Activated CD4-positive, alpha-beta T cell treated with anti-CD3 and anti-CD28 coated beads, Interleukin-2, Interleukin-4, amounts not matched to agents 100 ng/mL and 50 ng/mL, durations not matched to agents 16 hours and 8 hours (primary cell): ENCODE data around the gene ARHGAP9.

ENCODE experiments used
- DNase-seq: peaks from one replicate; pipeline ENCODE4 v3.0.0-alpha.2; 2020; ENCODE audit warnings: low spot score

ARHGAP9 gene

GRCh38 chr12:57472391-57472790 is 7.3 kb downstream of the ARHGAP9 start:
- DNase-seq, result no peak

GRCh38 chr12:57471661-57472060 is 8.0 kb downstream of the ARHGAP9 start:
- no peak for DNase-seq

- DNase-seq, result no peak
Observed at GRCh38 chr12:57470970-57471656, 8.6 kb downstream of the ARHGAP9 start.

GRCh38 chr12:57470286-57470969 is 9.2 kb downstream of the ARHGAP9 start:
- no peak for DNase-seq

- no peak for DNase-seq
Observed at GRCh38 chr12:57469296-57470164, 10.1 kb downstream of the ARHGAP9 start.

- DNase-seq, result no peak
Observed at GRCh38 chr12:57467915-57468314, 11.8 kb downstream of the ARHGAP9 start.

DNA sequence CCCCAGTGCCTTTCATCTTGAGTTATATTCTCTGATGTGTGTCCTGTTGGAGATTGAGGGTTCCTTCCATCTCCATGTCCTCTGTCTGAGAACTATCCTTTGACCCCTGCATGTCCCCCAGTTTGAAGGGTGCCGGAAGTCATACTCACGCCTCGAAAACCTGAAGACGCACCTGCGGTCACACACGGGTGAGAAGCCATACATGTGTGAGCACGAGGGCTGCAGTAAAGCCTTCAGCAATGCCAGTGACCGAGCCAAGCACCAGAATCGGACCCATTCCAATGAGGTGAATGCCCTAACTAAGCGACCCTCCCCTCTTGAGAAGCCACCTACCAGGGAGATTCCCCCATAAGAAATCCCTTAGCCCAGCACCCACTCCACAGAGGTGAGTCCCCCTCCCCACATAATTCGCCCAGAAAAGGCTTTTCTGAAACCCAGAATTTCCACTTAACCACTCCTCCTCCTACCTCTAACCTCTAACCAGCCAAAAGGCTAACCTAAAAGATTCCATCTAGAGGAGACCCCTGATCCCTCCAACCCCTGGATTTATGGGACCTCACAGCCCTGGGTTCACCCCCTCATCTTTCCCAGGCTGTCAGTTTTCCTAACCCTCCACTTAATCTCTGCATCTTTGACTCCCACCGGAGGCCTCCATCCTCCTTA is 12.3 kb downstream of the ARHGAP9 start:
- no peak for DNase-seq

GRCh38 chr12:57465747-57466505 is 13.7 kb downstream of the ARHGAP9 start:
- no peak for DNase-seq

GRCh38 chr12:57465030-57465746 is 14.5 kb downstream of the ARHGAP9 start:
- DNase-seq, result no peak

DNA sequence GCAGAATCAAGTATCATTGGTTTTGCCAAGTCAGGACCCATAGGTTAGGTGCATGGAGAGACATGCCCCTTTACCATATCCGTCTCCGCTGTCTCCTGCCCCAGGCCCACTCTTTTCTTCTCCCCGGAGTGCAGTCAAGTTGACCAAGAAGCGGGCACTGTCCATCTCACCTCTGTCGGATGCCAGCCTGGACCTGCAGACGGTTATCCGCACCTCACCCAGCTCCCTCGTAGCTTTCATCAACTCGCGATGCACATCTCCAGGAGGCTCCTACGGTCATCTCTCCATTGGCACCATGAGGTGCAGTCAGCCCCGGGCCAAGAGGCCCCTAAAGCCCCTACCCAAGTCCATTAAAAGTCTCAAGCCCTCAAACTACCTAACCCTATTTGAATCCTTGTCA is 15.1 kb downstream of the ARHGAP9 start:
- no peak for DNase-seq

- DNase-seq, result no peak
Observed at GRCh38 chr12:57462912-57463253, 16.8 kb downstream of the ARHGAP9 start.

DNA sequence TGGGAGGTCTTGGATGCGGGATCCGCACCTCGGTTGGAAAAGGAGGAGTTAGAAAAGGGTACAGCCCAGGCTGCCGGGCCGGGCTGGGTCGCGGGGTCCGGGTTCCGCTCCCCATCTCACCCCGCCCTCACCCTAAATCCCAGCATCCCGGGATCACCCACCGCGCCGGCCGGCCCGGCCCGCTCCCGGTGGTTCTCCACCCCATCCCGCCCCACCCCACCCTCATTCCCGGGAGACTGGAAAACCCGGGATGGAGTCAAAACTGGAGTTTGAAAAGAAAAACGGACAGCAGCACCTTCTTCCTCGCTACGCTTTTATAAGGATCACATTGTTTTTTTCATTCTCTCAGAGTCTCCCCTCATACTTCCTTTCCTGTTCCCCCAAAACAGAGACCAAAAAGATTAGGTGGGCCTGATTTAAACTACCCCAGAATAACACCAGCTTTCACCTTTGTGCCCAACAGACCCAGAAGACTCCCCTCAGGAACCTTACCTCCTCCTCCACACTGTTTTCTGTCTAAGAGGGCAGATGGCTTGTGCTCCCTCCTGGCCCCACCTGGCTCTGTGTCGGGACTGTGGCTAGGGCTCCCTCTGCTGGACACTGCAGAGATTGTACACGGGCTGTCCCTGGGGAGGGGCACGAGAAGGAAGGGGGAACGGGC is 17.3 kb downstream of the ARHGAP9 start:
- DNase-seq, result peak; percentile 95

DNA sequence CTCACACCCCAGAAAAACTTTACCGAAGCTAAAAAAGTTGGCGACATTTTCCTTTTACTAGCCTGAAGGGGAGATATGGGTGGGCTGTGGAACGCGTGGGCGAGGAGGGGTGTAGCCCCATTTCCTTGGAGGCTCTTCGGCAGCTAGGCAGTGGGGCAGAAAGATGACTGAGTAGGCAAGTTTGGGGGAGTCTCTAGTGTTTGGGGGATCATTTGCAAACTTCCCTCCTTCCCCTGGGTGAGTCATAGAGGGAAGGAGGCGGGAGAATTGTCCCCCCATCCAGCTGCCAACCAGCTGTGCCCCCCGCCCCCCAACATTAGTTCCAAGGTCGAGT is 17.8 kb downstream of the ARHGAP9 start:
- DNase-seq, result no peak

DNA sequence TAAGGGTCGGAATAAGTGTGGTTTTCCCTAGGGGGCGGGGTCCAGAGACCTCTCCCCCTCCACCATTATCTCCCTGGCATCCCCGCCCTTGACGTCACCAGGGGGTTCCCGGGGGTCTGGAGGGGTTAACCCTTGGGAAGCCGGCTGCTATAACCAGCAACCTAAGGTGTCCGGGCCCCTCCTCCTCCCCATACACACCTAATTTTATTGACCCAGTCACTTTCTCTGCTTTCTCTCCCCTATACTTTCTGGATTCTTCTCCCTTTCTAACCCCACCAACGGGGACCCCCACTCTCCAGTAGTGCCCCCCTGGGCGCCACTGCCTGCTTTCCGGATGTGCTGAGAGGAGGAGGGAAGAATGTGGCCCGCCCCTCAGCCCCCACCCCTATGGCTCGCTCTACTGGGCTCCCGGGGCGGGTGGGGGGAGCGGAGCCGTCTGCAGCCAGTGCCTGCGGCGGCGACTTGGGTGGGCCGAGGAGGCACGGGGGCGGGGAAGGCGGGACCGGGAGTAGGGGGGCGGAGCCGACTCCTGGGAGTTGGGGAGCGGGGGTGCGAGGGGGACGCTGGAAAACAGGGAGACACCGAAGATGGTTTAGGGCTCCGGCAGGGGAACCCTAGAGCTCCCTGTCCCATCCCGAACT is 18.3 kb downstream of the ARHGAP9 start:
- DNase-seq, result no peak

GRCh38 chr12:57460841-57461275 is 18.8 kb downstream of the ARHGAP9 start:
- no peak for DNase-seq

- DNase-seq, result no peak
Observed at GRCh38 chr12:57460468-57460784, 19.2 kb downstream of the ARHGAP9 start.

GRCh38 chr12:57459750-57460467 is 19.8 kb downstream of the ARHGAP9 start, which contains the start of gene GLI1:
Gene GLI1, plus strand, starts transcription at chr12:57459785. Its CDS starts 3,907 bp downstream, at chr12:57463692.
- no peak for DNase-seq

DNA sequence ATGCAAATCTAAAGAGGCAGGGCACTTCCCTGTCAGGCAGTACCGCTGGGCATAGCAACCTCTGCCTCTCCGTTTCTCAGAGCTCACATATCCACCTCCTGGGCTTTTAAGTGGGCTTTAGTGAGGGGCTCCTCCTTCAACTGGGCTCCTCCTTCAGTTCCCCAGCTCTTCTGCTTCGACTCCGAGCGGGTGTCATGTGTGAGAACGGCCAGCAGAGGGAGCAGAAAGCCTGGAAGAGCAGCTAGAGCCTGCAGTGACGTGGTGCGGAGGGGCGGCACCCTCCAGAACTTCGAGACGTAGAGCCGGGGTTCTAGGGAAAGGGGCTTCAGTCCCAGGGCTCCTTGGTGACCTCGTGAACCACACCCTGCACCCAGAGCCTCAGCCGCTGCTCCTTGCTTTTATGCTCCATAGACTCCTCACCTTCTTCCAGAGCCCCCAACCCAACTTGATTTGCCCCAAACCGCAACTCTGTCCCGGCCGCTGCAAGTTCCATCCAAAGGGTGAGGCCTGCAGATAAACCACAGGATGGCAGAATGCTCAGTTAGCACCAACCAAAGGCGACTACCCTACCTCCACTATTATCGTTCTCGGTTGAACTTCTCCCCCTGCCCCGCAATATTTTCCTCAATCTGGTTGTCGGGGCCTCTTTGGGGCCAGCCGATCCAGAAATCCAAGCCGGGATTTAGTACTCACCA is 20.5 kb downstream of the ARHGAP9 start:
- DNase-seq, result peak; percentile 96

- DNase-seq, result no peak
Observed at GRCh38 chr12:57458665-57459054, 21.0 kb downstream of the ARHGAP9 start.
